GM23338 (cell line): ENCODE data around the gene ASXL2.

Source experiments
- CREB1 ChIP-seq: fragments of 250-450 bp; sonication (Bioruptor Pico); IDR thresholded peaks from 2 replicates; pipeline ENCODE4 v1.5.0; 2020; ENCODE audit warnings: low read depth, mild to moderate bottlenecking, moderate library complexity
- ETS1 ChIP-seq: IDR thresholded peaks from 2 replicates; pipeline ENCODE4 v1.6.1; 2016; ENCODE audit warnings: antibody characterized with exemption
- EZH2 ChIP-seq: fragments of 200-600 bp; sonication (generic); IDR thresholded peaks from one replicate; pipeline ENCODE4 v1.8.0; 2017; ENCODE audit warnings: antibody characterized with exemption, mild to moderate bottlenecking, low read depth; ENCODE audit not compliant: unreplicated experiment
- EZH2phosphoT487 ChIP-seq: fragments of 200-600 bp; sonication (generic); IDR thresholded peaks from one replicate; pipeline ENCODE4 v1.8.1; 2018; ENCODE audit warnings: antibody characterized with exemption; ENCODE audit not compliant: unreplicated experiment
- JUNB ChIP-seq: IDR thresholded peaks from one replicate; pipeline ENCODE4 v1.6.1; 2016; ENCODE audit warnings: antibody characterized with exemption; ENCODE audit not compliant: unreplicated experiment
- POLR2AphosphoS5 ChIP-seq: IDR thresholded peaks from 2 replicates; pipeline ENCODE4 v1.6.1; 2016; ENCODE audit warnings: antibody characterized with exemption, low read depth
- ZNF114 ChIP-seq: fragments of 250-450 bp; sonication (Bioruptor Pico); IDR thresholded peaks from 2 replicates; pipeline ENCODE4 v1.5.0; 2020; ENCODE audit warnings: mild to moderate bottlenecking, moderate library complexity
- ZNF331 ChIP-seq: fragments of 250-450 bp; sonication (Bioruptor Pico); IDR thresholded peaks from 2 replicates; pipeline ENCODE4 v1.5.0; 2020; ENCODE audit warnings: low read depth, mild to moderate bottlenecking, moderate library complexity
- TF ChIP-seq, protein P1 (sequence below), 2 experiments: fragments of 200-600 bp in 1 of 2; sonication (generic) in 1 of 2; conservative IDR thresholded peaks; 2 replicates each; pipeline versions ENCODE4 v1.5.1 to v1.6.1; 2016 to 2017; ENCODE audit warnings: antibody characterized with exemption in 2 of 2, low read depth in 2 of 2, mild to moderate bottlenecking in 2 of 2, moderate library complexity in 1 of 2

- TF ChIP-seq EZH2 (no peak), EZH2phosphoT487 (no peak), ZNF331 (CRISPR knock-in tag) (no peak), POLR2AphosphoS5 (no peak), ZNF114 (CRISPR knock-in tag) (no peak), ETS1 (no peak), CREB1 (no peak), JUNB (no peak)
- TF ChIP-seq, protein P1, sequence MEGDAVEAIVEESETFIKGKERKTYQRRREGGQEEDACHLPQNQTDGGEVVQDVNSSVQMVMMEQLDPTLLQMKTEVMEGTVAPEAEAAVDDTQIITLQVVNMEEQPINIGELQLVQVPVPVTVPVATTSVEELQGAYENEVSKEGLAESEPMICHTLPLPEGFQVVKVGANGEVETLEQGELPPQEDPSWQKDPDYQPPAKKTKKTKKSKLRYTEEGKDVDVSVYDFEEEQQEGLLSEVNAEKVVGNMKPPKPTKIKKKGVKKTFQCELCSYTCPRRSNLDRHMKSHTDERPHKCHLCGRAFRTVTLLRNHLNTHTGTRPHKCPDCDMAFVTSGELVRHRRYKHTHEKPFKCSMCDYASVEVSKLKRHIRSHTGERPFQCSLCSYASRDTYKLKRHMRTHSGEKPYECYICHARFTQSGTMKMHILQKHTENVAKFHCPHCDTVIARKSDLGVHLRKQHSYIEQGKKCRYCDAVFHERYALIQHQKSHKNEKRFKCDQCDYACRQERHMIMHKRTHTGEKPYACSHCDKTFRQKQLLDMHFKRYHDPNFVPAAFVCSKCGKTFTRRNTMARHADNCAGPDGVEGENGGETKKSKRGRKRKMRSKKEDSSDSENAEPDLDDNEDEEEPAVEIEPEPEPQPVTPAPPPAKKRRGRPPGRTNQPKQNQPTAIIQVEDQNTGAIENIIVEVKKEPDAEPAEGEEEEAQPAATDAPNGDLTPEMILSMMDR (conservative IDR thresholded peaks at IDR 0.05; ENCODE audit: low read depth in 2 of 2): no peak
These were observed 192.5 kb downstream of the ASXL2 start for GRCh38 chr2:25685741-25686140.
